CD4-positive, alpha-beta T cell (primary cell): Measurements from ENCODE around the gene MEGF11. TPM values are rescaled to one million over a fixed set of nuclear protein-coding genes. Genes with fewer than 3 reads are reported as not detected.

ENCODE experiments used
- ATAC-seq: fragments of 200-7000 bp; cut with Tn5 transposase; one replicate; pipeline ENCODE4 v1.10.0; 2022; ENCODE audit warnings: mild to moderate bottlenecking; ENCODE audit not compliant: poor library complexity
- CTCF ChIA-PET: fragments of 350-600 bp; sonication (Branson Sonifier 250); formaldehyde crosslinking; loops from one replicate; lab custom pipeline; 2021; ENCODE audit warnings: antibody characterized with exemption, inconsistent platforms; lab: Charles Lee
- POLR2A ChIA-PET: fragments of 350-600 bp; sonication (Branson Sonifier 250); formaldehyde crosslinking; loops from one replicate; lab custom pipeline; 2021; ENCODE audit warnings: antibody characterized with exemption, inconsistent platforms; lab: Charles Lee
- DNase-seq, 14 experiments: peaks; one replicate each; pipeline ENCODE4 v3.0.0-alpha.2; 2013 to 2020; ENCODE audit warnings: mixed read lengths in 2 of 14
- H3K27ac ChIP-seq, 2 donors: one replicate each; pipeline versions ENCODE4 v1.5.1 to v1.7.0; 2013; ENCODE audit warnings: low read length in 2 of 2, low read depth in 1 of 2, mild to moderate bottlenecking in 1 of 2
- H3K27me3 ChIP-seq, 2 experiments: 1 replicate in 1 of 2; 2 replicates in 1 of 2; pipeline versions ENCODE4 v1.6.1 to v1.7.0; 2013; ENCODE audit warnings: low read length in 2 of 2, control low read depth in 1 of 2, mild to moderate bottlenecking in 1 of 2, moderate library complexity in 1 of 2; ENCODE audit not compliant: insufficient read depth in 2 of 2, control insufficient read depth in 1 of 2
- H3K36me3 ChIP-seq: one replicate; pipeline ENCODE4 v1.6.1; 2013; ENCODE audit warnings: low read length, control low read depth; ENCODE audit not compliant: insufficient read depth
- H3K4me1 ChIP-seq: one replicate; pipeline ENCODE4 v1.6.1; 2013; ENCODE audit warnings: low read length, control low read depth; ENCODE audit not compliant: insufficient read depth
- H3K4me3 ChIP-seq: one replicate; pipeline ENCODE4 v1.5.1; 2013; ENCODE audit warnings: mild to moderate bottlenecking, low read length, moderate library complexity
- H3K9me3 ChIP-seq, 2 experiments: 1 replicate in 1 of 2; 2 replicates in 1 of 2; pipeline versions ENCODE4 v1.6.1 to v1.7.0; 2013; ENCODE audit warnings: low read length in 2 of 2, mild to moderate bottlenecking in 2 of 2, control low read depth in 1 of 2, moderate library complexity in 1 of 2; ENCODE audit not compliant: control insufficient read depth in 1 of 2, insufficient read depth in 1 of 2
- H3K27ac Mint-ChIP-seq: one replicate; pipeline ENCODE4 v1.8.0; 2020; ENCODE audit warnings: mixed read lengths
- H3K27me3 Mint-ChIP-seq: one replicate; pipeline ENCODE4 v1.8.0; 2021; ENCODE audit warnings: mixed read lengths
- H3K36me3 Mint-ChIP-seq: one replicate; pipeline ENCODE4 v1.8.0; 2021; ENCODE audit warnings: low read depth, mixed read lengths
- H3K4me1 Mint-ChIP-seq: one replicate; pipeline ENCODE4 v1.8.0; 2021; ENCODE audit warnings: low read depth, mixed read lengths
- H3K4me3 Mint-ChIP-seq: one replicate; pipeline ENCODE4 v1.8.0; 2020; ENCODE audit warnings: mild to moderate bottlenecking, mixed read lengths
- H3K9me3 Mint-ChIP-seq: one replicate; pipeline ENCODE4 v1.8.0; 2020; ENCODE audit warnings: mixed read lengths
- intact Hi-C, 2 experiments: fragments of 100-400 bp; cut with DNase I in 1 of 2; cut with micrococcal nuclease in 1 of 2; formaldehyde crosslinking; loops; one replicate each; pipeline versions ENCODE4 v1.15.1 to v1.9.0; 2023 to 2025; cut with DNase I, micrococcal nuclease
- total RNA-seq, 174 experiments: library from RNA in 2 of 174; stranded (reverse) in 2 of 174; gene quantifications; one replicate each; pipeline ENCODE4 v1.2.3 and lab custom pipeline; 2021 to 2026
- TF ChIP-seq, protein P1 (sequence below): fragments of 200-600 bp; IDR thresholded peaks from one replicate; pipeline ENCODE4 v1.8.0; 2022; ENCODE audit warnings: antibody characterized with exemption, mild to moderate bottlenecking

MEGF11 gene
- total RNA-seq, 2 experiments from 2014 or later = not detected

DNA sequence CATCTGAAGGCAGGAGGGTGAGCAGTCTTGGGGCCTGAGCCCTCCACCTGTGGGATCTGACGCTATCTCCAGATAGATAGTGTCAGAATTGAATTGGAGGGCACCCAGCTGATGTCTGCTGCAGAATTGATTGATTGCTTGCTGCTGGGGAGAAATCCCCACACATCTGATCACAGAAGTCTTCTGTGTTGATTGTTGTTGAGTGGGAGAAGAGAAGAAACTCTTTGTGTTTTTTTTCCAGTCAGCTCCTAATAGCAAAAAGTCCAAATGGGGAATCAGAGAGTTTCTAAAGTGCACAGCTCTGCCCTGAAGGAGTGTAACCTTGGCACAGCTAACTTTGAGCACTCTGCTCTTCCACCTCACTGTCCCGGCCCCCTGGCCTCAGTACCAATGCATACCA is 318.2 kb downstream of the MEGF11 start:
- no peaks in the 10 kb centered on the region for H3K4me1 Mint-ChIP-seq
- no peaks in the 10 kb centered on the region for H3K27me3 Mint-ChIP-seq
- ChIA-PET CTCF (no interaction called here), POLR2A (no interaction called here)
- H3K27ac Mint-ChIP-seq = no peak overlapping the region
- no peaks in the 10 kb centered on the region for H3K9me3 Mint-ChIP-seq
- H3K4me3 Mint-ChIP-seq = no peak overlapping the region
- no peak for DNase-seq
- Histone ChIP-seq H3K27me3 (no peaks in the 10 kb centered on the region), H3K9me3 (no peaks in the 10 kb centered on the region), H3K36me3 (no peaks in the 10 kb centered on the region), H3K27ac (no peak overlapping the region), H3K4me1 (no peaks in the 10 kb centered on the region), H3K4me3 (no peak overlapping the region)
- intact Hi-C loops = no loop called here
- H3K36me3 Mint-ChIP-seq = no peaks in the 10 kb centered on the region
- no peak for ATAC-seq
- TF ChIP-seq, protein P1, sequence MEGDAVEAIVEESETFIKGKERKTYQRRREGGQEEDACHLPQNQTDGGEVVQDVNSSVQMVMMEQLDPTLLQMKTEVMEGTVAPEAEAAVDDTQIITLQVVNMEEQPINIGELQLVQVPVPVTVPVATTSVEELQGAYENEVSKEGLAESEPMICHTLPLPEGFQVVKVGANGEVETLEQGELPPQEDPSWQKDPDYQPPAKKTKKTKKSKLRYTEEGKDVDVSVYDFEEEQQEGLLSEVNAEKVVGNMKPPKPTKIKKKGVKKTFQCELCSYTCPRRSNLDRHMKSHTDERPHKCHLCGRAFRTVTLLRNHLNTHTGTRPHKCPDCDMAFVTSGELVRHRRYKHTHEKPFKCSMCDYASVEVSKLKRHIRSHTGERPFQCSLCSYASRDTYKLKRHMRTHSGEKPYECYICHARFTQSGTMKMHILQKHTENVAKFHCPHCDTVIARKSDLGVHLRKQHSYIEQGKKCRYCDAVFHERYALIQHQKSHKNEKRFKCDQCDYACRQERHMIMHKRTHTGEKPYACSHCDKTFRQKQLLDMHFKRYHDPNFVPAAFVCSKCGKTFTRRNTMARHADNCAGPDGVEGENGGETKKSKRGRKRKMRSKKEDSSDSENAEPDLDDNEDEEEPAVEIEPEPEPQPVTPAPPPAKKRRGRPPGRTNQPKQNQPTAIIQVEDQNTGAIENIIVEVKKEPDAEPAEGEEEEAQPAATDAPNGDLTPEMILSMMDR = no peak

- DNase-seq (no peak), ATAC-seq (no peak)
- H3K27ac ChIP-seq = no peak overlapping the region
- Mint-ChIP-seq H3K4me3 (no peak overlapping the region), H3K27ac (no peak overlapping the region), H3K36me3 (no peaks in the 10 kb centered on the region), H3K9me3 (no peaks in the 10 kb centered on the region), H3K27me3 (no peaks in the 10 kb centered on the region), H3K4me1 (no peaks in the 10 kb centered on the region)
- H3K27me3 ChIP-seq = no peaks in the 10 kb centered on the region
- no peak overlapping the region for H3K4me3 ChIP-seq
- intact Hi-C loops = no loop called here
- ChIA-PET POLR2A (no interaction called here), CTCF (no interaction called here)
- H3K4me1 ChIP-seq = no peaks in the 10 kb centered on the region
- TF ChIP-seq, protein P1 = no peak
- no peaks in the 10 kb centered on the region for H3K9me3 ChIP-seq
- no peaks in the 10 kb centered on the region for H3K36me3 ChIP-seq
These were observed 322.3 kb downstream of the MEGF11 start for GRCh38 chr15:65931221-65931620.

- Histone ChIP-seq H3K9me3 (no peaks in the 10 kb centered on the region), H3K4me3 (no peak overlapping the region), H3K36me3 (no peaks in the 10 kb centered on the region), H3K27me3 (no peaks in the 10 kb centered on the region), H3K4me1 (no peaks in the 10 kb centered on the region), H3K27ac (no peak overlapping the region)
- Mint-ChIP-seq H3K9me3 (no peaks in the 10 kb centered on the region), H3K4me1 (no peaks in the 10 kb centered on the region), H3K36me3 (no peaks in the 10 kb centered on the region), H3K27ac (no peak overlapping the region), H3K4me3 (no peak overlapping the region), H3K27me3 (no peaks in the 10 kb centered on the region)
- intact Hi-C loops = no loop called here
- ChIA-PET POLR2A (no interaction called here), CTCF (no interaction called here)
- no peak for DNase-seq
- TF ChIP-seq, protein P1 = no peak
- ATAC-seq = no peak
These were observed 323.4 kb downstream of the MEGF11 start for GRCh38 chr15:65930134-65930533.
